Small intestine (tissue), 7 donors: ENCODE measurements around the gene ATP1A2. TPM values are rescaled to one million over a fixed set of nuclear protein-coding genes. Genes with fewer than 3 reads are reported as not detected.

ENCODE experiments used
- DNase-seq, 2 donors: peaks; one replicate each; pipeline versions ENCODE4 v3.0.0 to v3.0.0-alpha.2; 2013
- FAIRE-seq: peaks from 2 replicates; lab custom pipeline; 2012; peaks lifted over from hg19 to GRCh38; lab: Jason Lieb, UNC
- H3K27ac ChIP-seq, 3 donors: one replicate each; pipeline ENCODE4 v1.5.1; 2013; ENCODE audit warnings: low read length in 2 of 3, mild to moderate bottlenecking in 2 of 3, control low read depth in 1 of 3, inconsistent platforms in 1 of 3, low read depth in 1 of 3, moderate library complexity in 1 of 3
- H3K27me3 ChIP-seq, 3 donors: one replicate each; pipeline ENCODE4 v1.6.1; 2013; ENCODE audit warnings: low read length in 3 of 3, inconsistent platforms in 1 of 3; ENCODE audit not compliant: control insufficient read depth in 3 of 3, insufficient read depth in 3 of 3
- H3K36me3 ChIP-seq, 3 donors: one replicate each; pipeline ENCODE4 v1.6.1; 2013; ENCODE audit warnings: low read length in 3 of 3, inconsistent platforms in 1 of 3, low read depth in 1 of 3, mild to moderate bottlenecking in 1 of 3, moderate library complexity in 1 of 3; ENCODE audit not compliant: control insufficient read depth in 3 of 3, insufficient read depth in 2 of 3
- H3K4me1 ChIP-seq, 3 donors: one replicate each; pipeline ENCODE4 v1.6.1; 2013; ENCODE audit warnings: low read length in 2 of 3, inconsistent platforms in 1 of 3, low read depth in 1 of 3, mild to moderate bottlenecking in 1 of 3, moderate library complexity in 1 of 3; ENCODE audit not compliant: control insufficient read depth in 3 of 3, insufficient read depth in 2 of 3
- H3K4me3 ChIP-seq, 3 donors: one replicate each; pipeline ENCODE4 v1.5.1; 2013; ENCODE audit warnings: low read length in 3 of 3, control low read depth in 1 of 3, inconsistent platforms in 1 of 3, low read depth in 1 of 3, mild to moderate bottlenecking in 1 of 3, moderate library complexity in 1 of 3
- H3K9me3 ChIP-seq, 2 donors: one replicate each; pipeline ENCODE4 v1.6.1; 2013; ENCODE audit warnings: low read depth in 1 of 2, low read length in 1 of 2; ENCODE audit not compliant: control insufficient read depth in 2 of 2, insufficient read depth in 1 of 2
- WGBS, 3 donors: extraction: QIAGEN DNeasy Blood & Tissue Kit; methylation state at CpG; one replicate each; pipeline ENCODE4 v1.1.7; 2013; 5-methylcytosine and 5-hydroxymethylcytosine counted together
- polyA plus RNA-seq, 4 donors: library from polyadenylated mRNA; stranded (reverse) in 3 of 4; unstranded in 1 of 4; fragments of 200-250 nt in 3 of 4; fragments of 120-200 nt in 1 of 4; gene quantifications; one replicate each; pipeline versions ENCODE4 v1.2.1 to v1.2.3, GENCODE V29; 2013
- donor health status: healthy with polysubstance abuse.
- donor health status: control.
- donor health status: control.
- donor health status: Bipolar disorder and iron deficiency.
- donor health status: healthy.

The ATP1A2 gene
- polyA plus RNA-seq, 4 donors: 0.22 to 5.3 (median 1.2) TPM

- Histone ChIP-seq H3K27me3 (no peaks in the 10 kb centered on the region), H3K27ac (no peak overlapping the region), H3K9me3 (no peaks in the 10 kb centered on the region), H3K36me3 (no peaks in the 10 kb centered on the region), H3K4me3 (no peak overlapping the region), H3K4me1 (no peaks in the 10 kb centered on the region)
- DNase-seq (no peak), FAIRE-seq (no peak)
- WGBS, 3 donors: 84 to 91% (median 86%) methylated on average over 3 of the region's 3 CpGs
Measured at GRCh38 chr1:160148121-160148520, 32.6 kb downstream of the ATP1A2 start.

GRCh38 chr1:160149233-160149632 lies 33.7 kb downstream of the ATP1A2 start:
- Histone ChIP-seq H3K27me3 (no peaks in the 10 kb centered on the region), H3K4me1 (no peaks in the 10 kb centered on the region), H3K9me3 (no peaks in the 10 kb centered on the region), H3K36me3 (no peaks in the 10 kb centered on the region), H3K4me3 (no peak overlapping the region), H3K27ac (no peak overlapping the region)
- FAIRE-seq: no peak
- no peak for DNase-seq

- 83 to 88% (median 83%) methylated on average over 2 of the region's 2 CpGs for WGBS, 3 donors
Measured at GRCh38 chr1:160149716-160150115, 34.2 kb downstream of the ATP1A2 start.

GRCh38 chr1:160151303-160151702 lies 35.7 kb downstream of the ATP1A2 start, which contains the start of gene ATP1A4:
TSS of gene ATP1A4 (plus strand) at chr1:160151603. CDS start at chr1:160152041, 438 bp downstream.
- no peaks in the 10 kb centered on the region for H3K9me3 ChIP-seq
- H3K36me3 ChIP-seq: no peaks in the 10 kb centered on the region
- H3K27ac ChIP-seq: no peak within 1 kb of the TSS
- FAIRE-seq: no peak
- H3K4me1 ChIP-seq: no peaks in the 10 kb centered on the region
- no peak within 1 kb of the TSS for H3K4me3 ChIP-seq
- DNase-seq: no peak
- WGBS, 3 donors: 90 to 93% (median 91%) methylated on average over 6 of the region's 6 CpGs
- H3K27me3 ChIP-seq: no peaks in the 10 kb centered on the region

More at GRCh38 chr1:160149716-160150115, 34.2 kb downstream of the ATP1A2 start:
- Histone ChIP-seq H3K27ac (no peak overlapping the region), H3K27me3 (no peaks in the 10 kb centered on the region), H3K4me3 (no peak overlapping the region), H3K9me3 (no peaks in the 10 kb centered on the region), H3K36me3 (no peaks in the 10 kb centered on the region), H3K4me1 (no peaks in the 10 kb centered on the region)
- FAIRE-seq (no peak), DNase-seq (no peak)

- H3K27ac ChIP-seq: no peak overlapping the region
- H3K4me3 ChIP-seq: no peak overlapping the region
- FAIRE-seq (no peak), DNase-seq (no peak)
- H3K9me3 ChIP-seq: no peaks in the 10 kb centered on the region
- no peaks in the 10 kb centered on the region for H3K4me1 ChIP-seq
- H3K27me3 ChIP-seq: no peaks in the 10 kb centered on the region
- WGBS, 3 donors: 76 to 86% (median 82%) methylated on average over 3 of the region's 3 CpGs
- no peaks in the 10 kb centered on the region for H3K36me3 ChIP-seq
Measured at GRCh38 chr1:160154790-160155189, 39.2 kb downstream of the ATP1A2 start.

- Histone ChIP-seq H3K4me3 (no peak overlapping the region), H3K36me3 (no peaks in the 10 kb centered on the region), H3K9me3 (no peaks in the 10 kb centered on the region), H3K27me3 (no peaks in the 10 kb centered on the region), H3K27ac (no peak overlapping the region), H3K4me1 (no peaks in the 10 kb centered on the region)
- no peak for DNase-seq
- 80 to 92% (median 90%) methylated on average over 5 of the region's 5 CpGs for WGBS, 3 donors
- FAIRE-seq: no peak
Measured at GRCh38 chr1:160156361-160156760, 40.8 kb downstream of the ATP1A2 start.

- no peaks in the 10 kb centered on the region for H3K9me3 ChIP-seq
- H3K4me1 ChIP-seq: no peaks in the 10 kb centered on the region
- FAIRE-seq (no peak), DNase-seq (no peak)
- no peaks in the 10 kb centered on the region for H3K27me3 ChIP-seq
- no peak overlapping the region for H3K27ac ChIP-seq
- H3K4me3 ChIP-seq: no peak overlapping the region
- H3K36me3 ChIP-seq: no peaks in the 10 kb centered on the region
- 75 to 83% (median 76%) methylated on average over 4 of the region's 4 CpGs for WGBS, 3 donors
Measured at GRCh38 chr1:160157174-160157573, 41.6 kb downstream of the ATP1A2 start.

GRCh38 chr1:160158031-160158430 lies 42.5 kb downstream of the ATP1A2 start:
- WGBS, 3 donors: 84 to 94% (median 86%) methylated on average over 3 of the region's 3 CpGs
- no peaks in the 10 kb centered on the region for H3K27me3 ChIP-seq
- no peak overlapping the region for H3K4me3 ChIP-seq
- no peaks in the 10 kb centered on the region for H3K4me1 ChIP-seq
- DNase-seq (no peak), FAIRE-seq (no peak)
- H3K9me3 ChIP-seq: no peaks in the 10 kb centered on the region
- no peak overlapping the region for H3K27ac ChIP-seq
- H3K36me3 ChIP-seq: no peaks in the 10 kb centered on the region

GRCh38 chr1:160158534-160158933 lies 43.0 kb downstream of the ATP1A2 start:
- no peaks in the 10 kb centered on the region for H3K4me1 ChIP-seq
- H3K36me3 ChIP-seq: no peaks in the 10 kb centered on the region
- FAIRE-seq (no peak), DNase-seq (no peak)
- no peak overlapping the region for H3K4me3 ChIP-seq
- no peak overlapping the region for H3K27ac ChIP-seq
- 76 to 83% (median 78%) methylated on average over 4 of the region's 4 CpGs for WGBS, 3 donors
- no peaks in the 10 kb centered on the region for H3K9me3 ChIP-seq
- no peaks in the 10 kb centered on the region for H3K27me3 ChIP-seq
